Esophagus muscularis mucosa (tissue), 4 donors: ENCODE results near the gene DNAH10. TPM values are rescaled to one million over a fixed set of nuclear protein-coding genes. Genes with fewer than 3 reads are reported as not detected.

Source experiments
- DNase-seq: peaks from one replicate; pipeline ENCODE4 v3.0.0-alpha.2; 2017; ENCODE audit errors: extremely low spot score
- H3K27ac ChIP-seq, 4 donors: fragments of 200-600 bp; sonication (generic); replicated peaks in 1 of 4; 1 replicate in 3 of 4; 2 replicates in 1 of 4; pipeline ENCODE4 v1.5.1; 2016 to 2019; ENCODE audit warnings: mild to moderate bottlenecking in 1 of 4
- H3K27me3 ChIP-seq, 4 donors: fragments of 200-600 bp; sonication (generic); one replicate each; pipeline versions ENCODE4 v1.5.1 to v1.6.0; 2016 to 2019
- H3K36me3 ChIP-seq, 4 donors: fragments of 200-600 bp; sonication (generic); one replicate each; pipeline ENCODE4 v1.5.1; 2016 to 2019
- H3K4me1 ChIP-seq, 4 donors: fragments of 200-600 bp; sonication (generic); one replicate each; pipeline ENCODE4 v1.5.1; 2016 to 2019
- H3K4me3 ChIP-seq, 4 donors: fragments of 200-600 bp; sonication (generic); 1 replicate in 2 of 4; 2 replicates in 2 of 4; pipeline ENCODE4 v1.5.1; 2016 to 2019; ENCODE audit warnings: mild to moderate bottlenecking in 4 of 4, moderate library complexity in 1 of 4
- H3K9me3 ChIP-seq, 4 donors: fragments of 200-600 bp; sonication (generic); 1 replicate in 3 of 4; 2 replicates in 1 of 4; pipeline ENCODE4 v1.5.1; 2016 to 2019
- CTCF ChIP-seq, 3 experiments: fragments of 200-600 bp in 2 of 3; fragments of 450-650 bp in 1 of 3; sonication (generic) in 2 of 3; IDR thresholded peaks; one replicate each; pipeline ENCODE4 v1.5.1; 2017 to 2019; ENCODE audit warnings: antibody characterized with exemption in 3 of 3, mild to moderate bottlenecking in 2 of 3, moderate library complexity in 1 of 3
- EP300 ChIP-seq: sonication (generic); formaldehyde crosslinking; IDR thresholded peaks from one replicate; pipeline ENCODE4 v1.6.1; 2017; ENCODE audit warnings: antibody characterized with exemption
- POLR2A ChIP-seq: fragments of 450-650 bp; IDR thresholded peaks from one replicate; pipeline ENCODE4 v1.6.1; 2017; ENCODE audit warnings: antibody characterized with exemption, moderate library complexity, mild to moderate bottlenecking, low read depth
- POLR2AphosphoS5 ChIP-seq, 2 donors: sonication (generic); formaldehyde crosslinking; IDR thresholded peaks; one replicate each; pipeline ENCODE4 v1.6.1; 2017; ENCODE audit warnings: antibody characterized with exemption in 2 of 2
- whole genome bisulfite sequencing: methylation state at CpG from one replicate; pipeline ENCODE4 v1.1.5; 2018; 5-methylcytosine and 5-hydroxymethylcytosine counted together
- intact Hi-C: fragments of 100-400 bp; cut with DNase I; formaldehyde crosslinking; loops from one replicate; pipeline ENCODE4 v1.15.1; 2023
- total RNA-seq, 4 donors: library from RNA; depleted of rRNA; stranded (reverse); fragments of >200 nt; gene quantifications; one replicate each; pipeline versions ENCODE4 v1.1.0 to v1.2.1, GENCODE V29; 2016

DNAH10 gene
- total RNA-seq, 4 donors from 2014 or later, result 0.06 to 1.3 TPM; not detected in 2

DNA sequence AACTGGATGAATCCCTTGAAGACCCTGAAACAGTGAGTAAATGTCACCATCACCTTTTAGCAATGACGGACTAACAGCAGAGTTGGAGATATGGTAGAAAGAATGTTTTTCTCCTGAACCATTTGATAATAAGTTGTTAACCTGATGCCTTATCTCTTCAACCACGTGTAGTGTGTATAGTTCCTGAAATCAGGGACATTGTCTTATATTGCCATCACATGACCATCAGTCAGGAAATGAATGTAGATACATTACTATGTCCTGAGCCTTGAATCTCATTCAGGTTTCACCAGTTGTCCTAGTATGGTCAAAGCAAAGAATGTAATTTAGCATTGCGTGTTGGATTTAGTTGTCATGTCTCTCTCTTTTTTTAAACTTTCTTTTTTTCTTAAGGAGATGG, 34.2 kb upstream of the DNAH10 start:
- no peak overlapping the region for H3K27ac ChIP-seq
- TF ChIP-seq POLR2A, result no peak
- no peak for TF ChIP-seq CTCF (IDR thresholded peaks at IDR 0.05)
- no peak for TF ChIP-seq POLR2AphosphoS5 (IDR thresholded peaks at IDR 0.05)
- WGBS, result 83% methylated on average over 3 of the region's 3 CpGs
- H3K4me3 ChIP-seq, result no peak overlapping the region
- no peak for DNase-seq
- peaks cover 45 to 98% (median 77%) of the 10 kb centered on the region in 4 donors for H3K36me3 ChIP-seq
- intact Hi-C loops, result no loop called here
- H3K9me3 ChIP-seq, result no peaks in the 10 kb centered on the region
- H3K4me1 ChIP-seq, result no peaks in the 10 kb centered on the region
- H3K27me3 ChIP-seq, result no peaks in the 10 kb centered on the region

DNA sequence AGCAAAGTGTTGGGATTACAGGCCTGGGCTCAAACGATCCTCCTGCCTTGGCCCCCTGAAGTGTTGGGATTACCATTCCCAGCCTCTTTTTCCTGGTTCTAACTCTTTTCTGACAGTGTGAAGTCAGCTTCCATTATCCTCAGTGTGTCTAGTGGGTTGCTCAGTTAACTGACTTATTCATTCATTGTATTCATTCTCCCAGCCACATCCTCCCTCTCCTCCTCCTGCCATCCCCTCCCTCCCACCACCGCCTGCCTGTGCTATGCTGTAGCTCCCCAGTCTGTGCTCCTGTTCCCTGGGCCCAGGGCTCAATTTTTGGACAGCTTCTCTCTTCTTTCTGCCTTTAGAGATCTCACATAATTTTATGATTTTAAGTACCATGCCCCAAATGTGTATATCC, 30.5 kb upstream of the DNAH10 start:
- H3K9me3 ChIP-seq, result no peaks in the 10 kb centered on the region
- TF ChIP-seq EP300 (no peak), POLR2AphosphoS5 (IDR thresholded peaks at IDR 0.05) (no peak), CTCF (IDR thresholded peaks at IDR 0.05) (no peak), POLR2A (no peak)
- 83% methylated on average over 2 of the region's 2 CpGs for WGBS
- no peak overlapping the region for H3K4me3 ChIP-seq
- H3K36me3 ChIP-seq, result peaks cover 47 to 99% (median 84%) of the 10 kb centered on the region in 4 donors
- H3K27ac ChIP-seq, result no peak overlapping the region
- no peak for DNase-seq
- H3K4me1 ChIP-seq, result no peaks in the 10 kb centered on the region
- intact Hi-C loops, result no loop called here
- H3K27me3 ChIP-seq, result no peaks in the 10 kb centered on the region

DNA sequence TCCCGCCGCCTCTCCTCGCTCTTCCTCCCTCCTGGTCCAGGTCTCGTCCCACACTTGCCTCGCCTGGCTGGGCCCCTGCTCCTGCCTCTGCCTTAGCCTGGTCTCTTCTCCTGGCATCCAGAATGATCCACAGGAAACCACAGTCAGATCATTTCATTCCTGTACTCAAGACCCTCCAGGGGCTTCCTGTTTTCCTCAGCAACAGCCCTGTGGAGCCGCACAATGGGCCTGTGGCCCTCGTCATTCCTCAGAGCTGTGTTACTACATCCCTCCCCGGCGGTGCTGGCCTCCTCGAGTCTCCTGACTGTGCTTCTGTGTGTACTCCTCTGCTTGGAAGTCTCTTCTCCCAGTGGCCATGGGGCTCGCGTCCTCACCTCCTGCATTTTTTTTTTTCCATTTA, 29.9 kb upstream of the DNAH10 start:
- Histone ChIP-seq H3K9me3 (no peaks in the 10 kb centered on the region), H3K27ac (no peak overlapping the region), H3K4me3 (no peak overlapping the region), H3K27me3 (no peaks in the 10 kb centered on the region), H3K36me3 (peaks cover 50 to 99% (median 84%) of the 10 kb centered on the region in 4 donors), H3K4me1 (no peaks in the 10 kb centered on the region)
- DNase-seq, result no peak
- 90% methylated on average over 12 of the region's 12 CpGs for WGBS
- intact Hi-C loops, result no loop called here
- TF ChIP-seq EP300 (no peak), CTCF (IDR thresholded peaks at IDR 0.05) (no peak), POLR2AphosphoS5 (IDR thresholded peaks at IDR 0.05) (no peak), POLR2A (no peak)

- H3K9me3 ChIP-seq, result no peaks in the 10 kb centered on the region
- 79% methylated on average over 10 of the region's 10 CpGs for WGBS
- TF ChIP-seq EP300 (no peak), POLR2A (no peak), CTCF (IDR thresholded peaks at IDR 0.05) (no peak), POLR2AphosphoS5 (IDR thresholded peaks at IDR 0.05) (no peak)
- no peaks in the 10 kb centered on the region for H3K4me1 ChIP-seq
- no peak overlapping the region for H3K27ac ChIP-seq
- H3K36me3 ChIP-seq, result peaks cover 47 to 99% (median 82%) of the 10 kb centered on the region in 4 donors
- DNase-seq, result no peak
- no peaks in the 10 kb centered on the region for H3K27me3 ChIP-seq
- intact Hi-C loops, result no loop called here
- H3K4me3 ChIP-seq, result no peak overlapping the region
Measured at GRCh38 chr12:123733229-123733628, 28.9 kb upstream of the DNAH10 start.

- Histone ChIP-seq H3K36me3 (peaks cover 54 to 99% (median 85%) of the 10 kb centered on the region in 4 donors), H3K27me3 (no peaks in the 10 kb centered on the region), H3K27ac (no peak overlapping the region), H3K4me1 (no peaks in the 10 kb centered on the region), H3K9me3 (no peaks in the 10 kb centered on the region), H3K4me3 (no peak overlapping the region)
- WGBS, result 75% methylated on average over 5 of the region's 5 CpGs
- TF ChIP-seq CTCF (IDR thresholded peaks at IDR 0.05) (no peak), EP300 (no peak), POLR2AphosphoS5 (IDR thresholded peaks at IDR 0.05) (no peak), POLR2A (no peak)
- intact Hi-C loops, result no loop called here
- peak; percentile 62 for DNase-seq
Measured at GRCh38 chr12:123734268-123734667, 27.8 kb upstream of the DNAH10 start.
